Measurements from ENCODE around the gene PSMB3.

Gene PSMB3

DNA sequence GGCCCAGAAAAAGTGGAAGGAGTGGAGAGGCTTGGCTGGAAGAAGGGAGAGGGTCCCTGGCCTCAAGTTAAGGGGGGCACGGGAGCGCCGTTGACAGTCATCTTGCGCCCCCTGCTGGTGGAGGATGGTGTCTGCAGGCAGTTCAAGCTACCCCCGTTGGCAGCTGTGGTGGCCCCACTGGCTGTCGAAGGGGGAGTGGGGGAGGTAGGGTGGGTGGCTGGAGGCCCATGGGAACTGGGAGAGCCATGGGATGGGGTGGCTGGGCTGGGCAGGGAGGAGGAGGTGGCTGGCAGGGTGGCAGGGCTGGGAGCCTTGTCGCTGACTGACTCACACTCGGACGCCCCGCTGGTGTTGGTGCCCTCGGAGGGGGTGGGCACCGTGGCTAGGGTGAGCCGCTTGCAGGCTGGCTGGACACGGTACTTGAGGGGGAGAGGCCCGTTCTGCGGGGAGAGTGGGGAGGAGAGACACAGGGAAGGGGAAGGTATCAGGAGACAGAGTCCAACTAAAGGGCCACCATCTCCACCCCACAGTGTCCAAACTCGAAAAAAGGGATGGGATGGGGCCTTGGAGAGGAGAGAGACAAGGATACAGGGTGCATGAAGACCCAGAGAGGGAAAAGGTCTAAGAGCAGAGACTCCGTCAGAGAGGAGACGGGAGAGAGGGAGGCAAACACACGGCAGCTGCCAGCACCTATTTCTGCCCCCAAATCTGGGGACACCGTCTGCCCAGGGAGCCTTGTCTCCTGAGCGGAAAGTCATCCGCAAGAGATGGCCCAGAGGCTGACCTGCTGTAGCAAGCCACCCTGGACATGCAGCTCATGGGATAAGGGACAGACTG lies 17.2 kb upstream of the PSMB3 start:
- Histone ChIP-seq H3K27ac (ENCODE audit: extremely low read depth, low read depth, low read length) (no peak overlapping the region), H3K36me3 (ENCODE audit: control insufficient read depth in 2 of 2, insufficient read depth in 1 of 2, low read length in 2 of 2) (peaks cover 23 to 86% of the 10 kb centered on the region in 2 experiments), H3K4me3 (ENCODE audit: low read depth, low read length) (no peak overlapping the region), H3K9me3 (ENCODE audit: control insufficient read depth, insufficient read depth, low read depth, low read length) (no peaks in the 10 kb centered on the region), H3K4me1 (ENCODE audit: control insufficient read depth, insufficient read depth, low read length) (peaks cover 5% of the 10 kb centered on the region)
- ChIA-PET CTCF (interaction anchor here (0.5 to 3.7 kb wide), 43 partner anchors 9 to 501 kb away, joined by 3 to 60 read pairs (median 4); partner anchors contain the start of gene EPOP), POLR2A (interaction anchor here (0.5 to 3.2 kb wide), 16 partner anchors 9 to 63 kb away, joined by 3 to 18 read pairs (median 4); partner anchors contain the start of genes PCGF2 and PSMB3)
- TF ChIP-seq ZNF843 (tag by site-specific recombination; IDR thresholded peaks at IDR 0.05) (no peak), EGR2 (tag by site-specific recombination; IDR thresholded peaks at IDR 0.05; ENCODE audit: low read depth) (peak; percentile 91), ZNF596 (tag by site-specific recombination; IDR thresholded peaks at IDR 0.05) (no peak), GLIS1 (tag by site-specific recombination; IDR thresholded peaks at IDR 0.05) (peak; percentile 50), ZBTB48 (tag by site-specific recombination; IDR thresholded peaks at IDR 0.05) (peak; percentile 57; the same call in 1 of the 2 replicates), ZNF473 (tag by site-specific recombination; IDR thresholded peaks at IDR 0.05) (no peak), MZF1 (tag by site-specific recombination; IDR thresholded peaks at IDR 0.05; ENCODE audit: borderline replicate concordance) (no peak), SP7 (tag by site-specific recombination; IDR thresholded peaks at IDR 0.05) (0 out of 2 replicates have a peak, but pooled peaks have one; percentile 33), ZFP69B (tag by site-specific recombination; IDR thresholded peaks at IDR 0.05) (peak; percentile 95), ZBTB8A (tag by site-specific recombination; IDR thresholded peaks at IDR 0.05) (peak; percentile 49), ZNF2 (tag by site-specific recombination; IDR thresholded peaks at IDR 0.05) (0 out of 2 replicates have a peak, but pooled peaks have one; percentile 49), ZNF600 (tag by site-specific recombination; IDR thresholded peaks at IDR 0.05) (0 out of 2 replicates have a peak, but pooled peaks have one; percentile 19), ZNF654 (tag by site-specific recombination; IDR thresholded peaks at IDR 0.05; ENCODE audit: low read depth) (peak; percentile 83), KLF8 (tag by site-specific recombination; IDR thresholded peaks at IDR 0.05) (peak; percentile 62), GLIS2 (tag by site-specific recombination; IDR thresholded peaks at IDR 0.05) (peak; percentile 97)
- TF ChIP-seq, protein P1, sequence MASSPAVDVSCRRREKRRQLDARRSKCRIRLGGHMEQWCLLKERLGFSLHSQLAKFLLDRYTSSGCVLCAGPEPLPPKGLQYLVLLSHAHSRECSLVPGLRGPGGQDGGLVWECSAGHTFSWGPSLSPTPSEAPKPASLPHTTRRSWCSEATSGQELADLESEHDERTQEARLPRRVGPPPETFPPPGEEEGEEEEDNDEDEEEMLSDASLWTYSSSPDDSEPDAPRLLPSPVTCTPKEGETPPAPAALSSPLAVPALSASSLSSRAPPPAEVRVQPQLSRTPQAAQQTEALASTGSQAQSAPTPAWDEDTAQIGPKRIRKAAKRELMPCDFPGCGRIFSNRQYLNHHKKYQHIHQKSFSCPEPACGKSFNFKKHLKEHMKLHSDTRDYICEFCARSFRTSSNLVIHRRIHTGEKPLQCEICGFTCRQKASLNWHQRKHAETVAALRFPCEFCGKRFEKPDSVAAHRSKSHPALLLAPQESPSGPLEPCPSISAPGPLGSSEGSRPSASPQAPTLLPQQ (tag by site-specific recombination; IDR thresholded peaks at IDR 0.05) = peak; percentile 93
- TF ChIP-seq, protein P2, sequence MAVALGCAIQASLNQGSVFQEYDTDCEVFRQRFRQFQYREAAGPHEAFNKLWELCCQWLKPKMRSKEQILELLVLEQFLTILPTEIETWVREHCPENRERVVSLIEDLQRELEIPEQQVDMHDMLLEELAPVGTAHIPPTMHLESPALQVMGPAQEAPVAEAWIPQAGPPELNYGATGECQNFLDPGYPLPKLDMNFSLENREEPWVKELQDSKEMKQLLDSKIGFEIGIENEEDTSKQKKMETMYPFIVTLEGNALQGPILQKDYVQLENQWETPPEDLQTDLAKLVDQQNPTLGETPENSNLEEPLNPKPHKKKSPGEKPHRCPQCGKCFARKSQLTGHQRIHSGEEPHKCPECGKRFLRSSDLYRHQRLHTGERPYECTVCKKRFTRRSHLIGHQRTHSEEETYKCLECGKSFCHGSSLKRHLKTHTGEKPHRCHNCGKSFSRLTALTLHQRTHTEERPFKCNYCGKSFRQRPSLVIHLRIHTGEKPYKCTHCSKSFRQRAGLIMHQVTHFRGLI (tag by site-specific recombination; IDR thresholded peaks at IDR 0.05) = no peak
- TF ChIP-seq, protein P3, sequence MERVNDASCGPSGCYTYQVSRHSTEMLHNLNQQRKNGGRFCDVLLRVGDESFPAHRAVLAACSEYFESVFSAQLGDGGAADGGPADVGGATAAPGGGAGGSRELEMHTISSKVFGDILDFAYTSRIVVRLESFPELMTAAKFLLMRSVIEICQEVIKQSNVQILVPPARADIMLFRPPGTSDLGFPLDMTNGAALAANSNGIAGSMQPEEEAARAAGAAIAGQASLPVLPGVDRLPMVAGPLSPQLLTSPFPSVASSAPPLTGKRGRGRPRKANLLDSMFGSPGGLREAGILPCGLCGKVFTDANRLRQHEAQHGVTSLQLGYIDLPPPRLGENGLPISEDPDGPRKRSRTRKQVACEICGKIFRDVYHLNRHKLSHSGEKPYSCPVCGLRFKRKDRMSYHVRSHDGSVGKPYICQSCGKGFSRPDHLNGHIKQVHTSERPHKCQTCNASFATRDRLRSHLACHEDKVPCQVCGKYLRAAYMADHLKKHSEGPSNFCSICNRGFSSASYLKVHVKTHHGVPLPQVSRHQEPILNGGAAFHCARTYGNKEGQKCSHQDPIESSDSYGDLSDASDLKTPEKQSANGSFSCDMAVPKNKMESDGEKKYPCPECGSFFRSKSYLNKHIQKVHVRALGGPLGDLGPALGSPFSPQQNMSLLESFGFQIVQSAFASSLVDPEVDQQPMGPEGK (tag by site-specific recombination; IDR thresholded peaks at IDR 0.05) = peak; percentile 92
- TF ChIP-seq, protein P4, sequence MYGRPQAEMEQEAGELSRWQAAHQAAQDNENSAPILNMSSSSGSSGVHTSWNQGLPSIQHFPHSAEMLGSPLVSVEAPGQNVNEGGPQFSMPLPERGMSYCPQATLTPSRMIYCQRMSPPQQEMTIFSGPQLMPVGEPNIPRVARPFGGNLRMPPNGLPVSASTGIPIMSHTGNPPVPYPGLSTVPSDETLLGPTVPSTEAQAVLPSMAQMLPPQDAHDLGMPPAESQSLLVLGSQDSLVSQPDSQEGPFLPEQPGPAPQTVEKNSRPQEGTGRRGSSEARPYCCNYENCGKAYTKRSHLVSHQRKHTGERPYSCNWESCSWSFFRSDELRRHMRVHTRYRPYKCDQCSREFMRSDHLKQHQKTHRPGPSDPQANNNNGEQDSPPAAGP (tag by site-specific recombination; IDR thresholded peaks at IDR 0.05) = peak; percentile 71; the same call in 1 of the 2 replicates
- TF ChIP-seq, protein P5, sequence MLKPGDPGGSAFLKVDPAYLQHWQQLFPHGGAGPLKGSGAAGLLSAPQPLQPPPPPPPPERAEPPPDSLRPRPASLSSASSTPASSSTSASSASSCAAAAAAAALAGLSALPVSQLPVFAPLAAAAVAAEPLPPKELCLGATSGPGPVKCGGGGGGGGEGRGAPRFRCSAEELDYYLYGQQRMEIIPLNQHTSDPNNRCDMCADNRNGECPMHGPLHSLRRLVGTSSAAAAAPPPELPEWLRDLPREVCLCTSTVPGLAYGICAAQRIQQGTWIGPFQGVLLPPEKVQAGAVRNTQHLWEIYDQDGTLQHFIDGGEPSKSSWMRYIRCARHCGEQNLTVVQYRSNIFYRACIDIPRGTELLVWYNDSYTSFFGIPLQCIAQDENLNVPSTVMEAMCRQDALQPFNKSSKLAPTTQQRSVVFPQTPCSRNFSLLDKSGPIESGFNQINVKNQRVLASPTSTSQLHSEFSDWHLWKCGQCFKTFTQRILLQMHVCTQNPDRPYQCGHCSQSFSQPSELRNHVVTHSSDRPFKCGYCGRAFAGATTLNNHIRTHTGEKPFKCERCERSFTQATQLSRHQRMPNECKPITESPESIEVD (tag by site-specific recombination; IDR thresholded peaks at IDR 0.05) = no peak
- TF ChIP-seq, protein P6, sequence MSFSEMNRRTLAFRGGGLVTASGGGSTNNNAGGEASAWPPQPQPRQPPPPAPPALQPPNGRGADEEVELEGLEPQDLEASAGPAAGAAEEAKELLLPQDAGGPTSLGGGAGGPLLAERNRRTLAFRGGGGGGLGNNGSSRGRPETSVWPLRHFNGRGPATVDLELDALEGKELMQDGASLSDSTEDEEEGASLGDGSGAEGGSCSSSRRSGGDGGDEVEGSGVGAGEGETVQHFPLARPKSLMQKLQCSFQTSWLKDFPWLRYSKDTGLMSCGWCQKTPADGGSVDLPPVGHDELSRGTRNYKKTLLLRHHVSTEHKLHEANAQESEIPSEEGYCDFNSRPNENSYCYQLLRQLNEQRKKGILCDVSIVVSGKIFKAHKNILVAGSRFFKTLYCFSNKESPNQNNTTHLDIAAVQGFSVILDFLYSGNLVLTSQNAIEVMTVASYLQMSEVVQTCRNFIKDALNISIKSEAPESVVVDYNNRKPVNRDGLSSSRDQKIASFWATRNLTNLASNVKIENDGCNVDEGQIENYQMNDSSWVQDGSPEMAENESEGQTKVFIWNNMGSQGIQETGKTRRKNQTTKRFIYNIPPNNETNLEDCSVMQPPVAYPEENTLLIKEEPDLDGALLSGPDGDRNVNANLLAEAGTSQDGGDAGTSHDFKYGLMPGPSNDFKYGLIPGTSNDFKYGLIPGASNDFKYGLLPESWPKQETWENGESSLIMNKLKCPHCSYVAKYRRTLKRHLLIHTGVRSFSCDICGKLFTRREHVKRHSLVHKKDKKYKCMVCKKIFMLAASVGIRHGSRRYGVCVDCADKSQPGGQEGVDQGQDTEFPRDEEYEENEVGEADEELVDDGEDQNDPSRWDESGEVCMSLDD (tag by site-specific recombination; IDR thresholded peaks at IDR 0.05) = peak; percentile 85
- TF ChIP-seq, protein P7, sequence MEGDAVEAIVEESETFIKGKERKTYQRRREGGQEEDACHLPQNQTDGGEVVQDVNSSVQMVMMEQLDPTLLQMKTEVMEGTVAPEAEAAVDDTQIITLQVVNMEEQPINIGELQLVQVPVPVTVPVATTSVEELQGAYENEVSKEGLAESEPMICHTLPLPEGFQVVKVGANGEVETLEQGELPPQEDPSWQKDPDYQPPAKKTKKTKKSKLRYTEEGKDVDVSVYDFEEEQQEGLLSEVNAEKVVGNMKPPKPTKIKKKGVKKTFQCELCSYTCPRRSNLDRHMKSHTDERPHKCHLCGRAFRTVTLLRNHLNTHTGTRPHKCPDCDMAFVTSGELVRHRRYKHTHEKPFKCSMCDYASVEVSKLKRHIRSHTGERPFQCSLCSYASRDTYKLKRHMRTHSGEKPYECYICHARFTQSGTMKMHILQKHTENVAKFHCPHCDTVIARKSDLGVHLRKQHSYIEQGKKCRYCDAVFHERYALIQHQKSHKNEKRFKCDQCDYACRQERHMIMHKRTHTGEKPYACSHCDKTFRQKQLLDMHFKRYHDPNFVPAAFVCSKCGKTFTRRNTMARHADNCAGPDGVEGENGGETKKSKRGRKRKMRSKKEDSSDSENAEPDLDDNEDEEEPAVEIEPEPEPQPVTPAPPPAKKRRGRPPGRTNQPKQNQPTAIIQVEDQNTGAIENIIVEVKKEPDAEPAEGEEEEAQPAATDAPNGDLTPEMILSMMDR (tag by site-specific recombination; IDR thresholded peaks at IDR 0.05) = peak; percentile 92

Measured in HEK293 (cell line).